Measurements from ENCODE around the gene HEYL. TPM values are rescaled to one million over a fixed set of nuclear protein-coding genes. Genes with fewer than 3 reads are reported as not detected.

The HEYL gene
- total RNA-seq, 6 experiments from 2014 or later = not detected

DNA sequence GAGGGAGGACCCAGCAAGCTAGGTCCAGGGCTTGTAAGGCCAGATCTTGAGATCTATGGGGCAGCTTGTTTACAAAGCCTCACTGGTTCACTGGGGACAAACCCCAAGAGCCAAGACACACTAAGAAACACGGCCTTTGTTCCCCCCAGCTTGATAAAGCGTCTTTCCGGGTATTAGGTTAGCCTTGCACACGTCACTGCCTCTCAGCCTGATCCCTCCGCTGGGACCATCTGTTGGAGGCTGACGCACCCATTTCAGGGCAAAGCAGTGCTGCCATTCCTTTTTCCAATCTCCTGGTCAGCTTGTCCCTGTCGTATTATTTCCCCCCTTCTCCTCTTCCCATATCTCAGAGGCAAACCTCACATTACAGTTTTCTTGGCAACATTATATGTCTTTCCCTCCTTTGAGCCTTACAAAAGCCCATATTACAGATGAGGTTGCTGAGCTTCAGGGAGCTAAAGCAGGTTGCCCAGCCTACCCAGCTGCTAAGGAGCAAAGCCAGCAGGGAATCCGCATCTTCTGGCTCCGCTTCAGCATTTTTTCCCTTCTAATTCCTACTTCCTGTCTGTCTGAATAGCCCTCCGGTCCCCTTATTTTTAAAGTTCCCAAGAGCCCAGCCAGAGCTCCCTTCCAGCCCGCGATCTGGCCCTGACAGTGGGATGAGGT is 4.1 kb downstream of the HEYL start:
- no peak overlapping the region for H3K27ac Mint-ChIP-seq
- TF ChIP-seq, protein P1, sequence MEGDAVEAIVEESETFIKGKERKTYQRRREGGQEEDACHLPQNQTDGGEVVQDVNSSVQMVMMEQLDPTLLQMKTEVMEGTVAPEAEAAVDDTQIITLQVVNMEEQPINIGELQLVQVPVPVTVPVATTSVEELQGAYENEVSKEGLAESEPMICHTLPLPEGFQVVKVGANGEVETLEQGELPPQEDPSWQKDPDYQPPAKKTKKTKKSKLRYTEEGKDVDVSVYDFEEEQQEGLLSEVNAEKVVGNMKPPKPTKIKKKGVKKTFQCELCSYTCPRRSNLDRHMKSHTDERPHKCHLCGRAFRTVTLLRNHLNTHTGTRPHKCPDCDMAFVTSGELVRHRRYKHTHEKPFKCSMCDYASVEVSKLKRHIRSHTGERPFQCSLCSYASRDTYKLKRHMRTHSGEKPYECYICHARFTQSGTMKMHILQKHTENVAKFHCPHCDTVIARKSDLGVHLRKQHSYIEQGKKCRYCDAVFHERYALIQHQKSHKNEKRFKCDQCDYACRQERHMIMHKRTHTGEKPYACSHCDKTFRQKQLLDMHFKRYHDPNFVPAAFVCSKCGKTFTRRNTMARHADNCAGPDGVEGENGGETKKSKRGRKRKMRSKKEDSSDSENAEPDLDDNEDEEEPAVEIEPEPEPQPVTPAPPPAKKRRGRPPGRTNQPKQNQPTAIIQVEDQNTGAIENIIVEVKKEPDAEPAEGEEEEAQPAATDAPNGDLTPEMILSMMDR (IDR thresholded peaks at IDR 0.05) = no peak
- H3K9me3 Mint-ChIP-seq = no peaks in the 10 kb centered on the region
- no peak for DNase-seq
- H3K4me3 Mint-ChIP-seq = no peak overlapping the region
- no peaks in the 10 kb centered on the region for H3K36me3 Mint-ChIP-seq (ENCODE audit: low read depth)
- H3K4me1 Mint-ChIP-seq (ENCODE audit: low read depth) = no peaks in the 10 kb centered on the region
- peaks cover 62% of the 10 kb centered on the region for H3K27me3 Mint-ChIP-seq (ENCODE audit: insufficient read depth)

DNA sequence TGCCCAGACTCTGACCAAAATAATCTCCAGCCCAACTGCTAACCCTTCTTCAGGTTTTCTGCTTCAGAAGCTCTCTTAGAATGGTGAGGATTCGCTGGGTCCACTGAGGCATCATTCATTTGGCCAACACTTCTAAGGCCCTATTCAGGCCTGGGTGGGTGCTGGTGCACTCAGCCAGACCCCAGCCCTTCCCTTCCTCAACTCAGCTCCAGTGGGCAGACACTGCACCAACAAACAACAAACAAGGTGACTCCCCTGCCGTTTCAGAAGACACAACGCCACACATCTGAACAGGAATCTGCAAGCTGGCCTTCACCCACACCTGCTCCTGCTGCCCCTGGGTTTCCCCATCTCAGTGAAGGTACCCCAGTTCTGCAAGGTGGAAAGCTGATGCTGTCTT is 6.0 kb downstream of the HEYL start:
- TF ChIP-seq, protein P1 (IDR thresholded peaks at IDR 0.05) = no peak
- Mint-ChIP-seq H3K4me3 (no peak overlapping the region; the same call in 1 of the 2 replicates), H3K36me3 (ENCODE audit: low read depth) (no peaks in the 10 kb centered on the region), H3K4me1 (ENCODE audit: low read depth) (no peaks in the 10 kb centered on the region), H3K27me3 (ENCODE audit: insufficient read depth) (peaks cover 65% of the 10 kb centered on the region), H3K27ac (no peak overlapping the region), H3K9me3 (no peaks in the 10 kb centered on the region)
- no peak for DNase-seq

DNA sequence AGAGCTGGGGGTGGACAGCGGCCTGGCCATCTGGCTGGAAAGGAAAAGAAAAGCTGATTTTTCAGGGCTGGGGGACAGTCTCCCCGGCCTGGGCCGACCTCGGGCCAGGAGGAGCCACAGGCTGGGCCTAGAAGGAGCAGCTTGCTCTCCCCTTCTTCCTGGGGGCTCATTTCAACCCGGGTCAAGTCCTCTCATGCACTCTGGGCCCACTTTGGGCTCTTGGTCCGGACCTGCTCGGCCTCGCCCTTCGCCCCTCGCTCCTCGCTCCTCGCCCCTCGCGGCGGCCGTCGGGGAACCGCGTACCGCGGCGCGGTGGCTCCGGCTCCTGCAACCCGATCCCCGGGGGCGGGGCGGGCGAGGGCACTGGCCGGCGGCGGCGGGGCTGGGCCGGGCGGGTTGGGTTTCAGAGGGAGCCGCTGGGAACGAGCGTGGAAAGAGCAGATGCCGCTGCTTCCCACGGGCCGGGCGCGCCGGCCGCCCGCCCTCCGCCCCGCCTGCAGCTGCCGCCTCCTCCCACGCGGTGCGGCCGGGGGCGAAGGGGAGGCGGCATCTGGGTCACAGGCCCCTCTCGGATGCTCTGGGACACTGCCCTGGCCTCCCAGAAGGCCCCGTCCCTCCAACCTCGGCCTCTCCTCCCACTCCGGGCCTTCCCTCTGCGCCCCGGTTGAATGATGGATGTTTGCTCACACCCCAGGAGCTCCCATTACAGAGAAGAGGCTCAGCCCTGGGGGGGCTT is 6.6 kb downstream of the HEYL start:
- no peaks in the 10 kb centered on the region for H3K9me3 Mint-ChIP-seq
- no peak overlapping the region for H3K27ac Mint-ChIP-seq
- no peak for DNase-seq
- TF ChIP-seq, protein P1 (IDR thresholded peaks at IDR 0.05) = no peak
- H3K36me3 Mint-ChIP-seq (ENCODE audit: low read depth) = no peaks in the 10 kb centered on the region
- peaks cover 60% of the 10 kb centered on the region for H3K27me3 Mint-ChIP-seq (ENCODE audit: insufficient read depth)
- H3K4me3 Mint-ChIP-seq = no peak overlapping the region; the same call in 1 of the 2 replicates
- no peaks in the 10 kb centered on the region for H3K4me1 Mint-ChIP-seq (ENCODE audit: low read depth)

DNA sequence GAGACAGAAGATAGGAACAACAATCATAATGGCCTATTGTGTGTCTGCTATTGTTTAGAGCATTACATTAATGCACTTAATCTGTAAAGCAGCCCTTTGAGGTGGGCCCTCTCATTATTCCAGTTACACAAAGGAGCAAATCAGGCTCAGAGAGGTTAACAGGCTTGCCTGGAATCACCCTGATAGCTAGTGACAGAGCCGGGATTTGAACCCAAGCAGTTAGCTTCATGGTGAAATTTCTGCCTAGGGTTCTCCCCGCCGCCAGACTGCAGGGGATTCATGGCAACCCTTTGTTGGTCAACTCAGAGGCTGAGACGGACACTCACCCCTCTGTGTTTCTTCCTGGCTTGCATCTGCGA is 7.1 kb downstream of the HEYL start:
- TF ChIP-seq, protein P1 (IDR thresholded peaks at IDR 0.05) = no peak
- Mint-ChIP-seq H3K27me3 (ENCODE audit: insufficient read depth) (peaks cover 59% of the 10 kb centered on the region), H3K36me3 (ENCODE audit: low read depth) (no peaks in the 10 kb centered on the region)

DNA sequence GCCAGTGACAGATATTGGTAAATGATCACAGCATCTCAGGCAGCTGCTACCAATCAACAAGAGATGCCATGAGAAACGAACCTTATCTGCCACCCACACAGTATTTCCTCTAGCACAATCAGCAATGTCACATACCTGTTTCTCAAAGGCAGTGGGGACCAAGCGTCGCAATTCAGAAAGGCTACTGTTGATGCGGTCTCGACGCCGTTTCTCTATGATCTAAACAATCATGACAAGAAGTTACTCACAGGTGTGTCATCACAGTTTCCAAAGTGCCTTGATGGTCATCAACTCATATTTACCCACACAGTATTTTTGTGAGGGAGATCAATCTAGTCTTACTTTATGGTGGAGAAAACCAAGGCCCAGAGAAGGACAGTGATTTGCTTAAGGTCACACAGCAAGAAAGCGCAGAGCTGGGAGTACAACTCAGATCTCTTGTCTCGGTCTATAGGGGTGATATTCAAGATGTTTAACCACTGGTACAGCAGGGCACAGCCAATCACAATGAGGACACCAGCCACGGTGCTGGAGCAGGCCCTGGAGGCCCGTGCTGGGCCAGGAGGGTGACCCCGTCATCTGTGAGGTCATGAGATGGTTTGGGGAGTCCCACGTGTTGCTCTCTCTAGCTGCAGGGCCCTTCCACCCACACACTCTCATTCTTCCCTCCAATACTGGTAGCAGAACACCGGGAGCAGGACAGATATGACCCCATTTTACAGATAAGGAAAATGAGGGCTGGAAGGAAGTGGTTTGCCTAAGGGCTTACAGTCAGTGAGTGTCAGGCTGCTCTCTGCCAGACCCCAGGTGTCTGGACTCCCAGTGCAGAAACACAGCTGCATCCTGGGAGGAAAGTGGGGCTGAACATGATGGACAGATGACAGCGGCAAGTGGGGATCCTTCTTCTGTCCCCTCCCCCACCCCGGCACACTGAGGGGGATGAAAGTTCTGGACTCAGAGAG is 7.8 kb downstream of the HEYL start:
- TF ChIP-seq, protein P1 (IDR thresholded peaks at IDR 0.05) = no peak
- no peak overlapping the region for H3K27ac Mint-ChIP-seq
- no peaks in the 10 kb centered on the region for H3K4me1 Mint-ChIP-seq (ENCODE audit: low read depth)
- H3K36me3 Mint-ChIP-seq (ENCODE audit: low read depth) = no peaks in the 10 kb centered on the region
- no peak for DNase-seq
- H3K27me3 Mint-ChIP-seq (ENCODE audit: insufficient read depth) = peaks cover 59% of the 10 kb centered on the region
- no peak overlapping the region for H3K4me3 Mint-ChIP-seq
- no peaks in the 10 kb centered on the region for H3K9me3 Mint-ChIP-seq

More for the DNA sequence above, 7.1 kb downstream of the HEYL start:
- H3K9me3 Mint-ChIP-seq = no peaks in the 10 kb centered on the region
- no peak for DNase-seq
- no peak overlapping the region for H3K4me3 Mint-ChIP-seq
- no peak overlapping the region for H3K27ac Mint-ChIP-seq
- no peaks in the 10 kb centered on the region for H3K4me1 Mint-ChIP-seq (ENCODE audit: low read depth)

Data from HFFc6 (cell line).